GM12865 (cell line): ENCODE data around the gene GTPBP3.
A peak's percentile ranks its signal among the peaks of the same experiment; 100 is the strongest.

Source experiments
- DNase-seq: peaks from one replicate; pipeline ENCODE4 v3.0.0; 2010; ENCODE audit warnings: low read depth
- H3K4me3 ChIP-seq: 2 replicates; pipeline ENCODE4 v1.5.1; 2011; ENCODE audit warnings: mild to moderate bottlenecking, low read depth, low read length, control low read depth
- TF ChIP-seq, protein P1 (sequence below): IDR thresholded peaks from 2 replicates; pipeline ENCODE4 v1.5.1; 2011; ENCODE audit warnings: low read length, control low read depth, low read depth, inconsistent platforms; ENCODE audit not compliant: insufficient read depth; ENCODE audit errors: missing control alignments

Gene GTPBP3

DNA sequence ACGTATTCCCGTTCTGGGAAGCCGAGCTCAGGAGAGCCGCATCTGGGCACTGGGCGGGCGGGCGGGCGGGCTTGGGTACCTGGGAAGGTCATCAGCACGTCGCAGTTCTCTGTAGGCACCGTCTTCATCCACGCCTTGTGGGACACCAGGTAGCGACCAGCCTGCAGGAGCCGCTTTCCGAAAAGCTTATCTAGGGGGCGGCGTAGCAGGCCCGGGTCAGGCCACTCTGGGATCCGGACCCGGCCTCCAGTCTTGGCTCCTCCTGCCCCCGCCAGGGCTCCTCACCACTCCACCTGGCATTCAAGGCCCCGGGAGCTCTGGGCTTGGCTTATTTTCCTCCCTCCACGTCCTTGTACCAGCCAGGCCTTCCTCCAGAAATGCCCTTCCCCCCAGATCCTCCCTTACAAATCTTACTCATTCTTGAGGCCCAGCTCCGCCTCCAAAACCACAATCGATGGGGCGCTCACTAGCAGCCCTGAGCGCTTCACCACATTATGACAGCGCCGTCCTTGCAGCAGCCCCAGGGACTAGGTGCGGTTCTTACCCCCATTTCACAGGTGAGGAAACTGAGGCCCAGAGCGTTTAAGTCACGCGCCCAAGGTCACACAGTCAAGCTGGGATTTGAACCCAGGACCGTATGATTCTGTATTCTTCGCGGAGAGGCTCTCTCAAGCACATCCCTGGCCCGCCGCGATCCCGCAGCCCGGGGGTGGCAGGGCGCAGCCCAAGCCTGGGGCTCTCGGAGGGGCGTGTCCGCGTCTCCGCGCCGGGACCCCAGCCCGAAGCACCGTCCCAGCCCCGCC lies 3.5 kb upstream of the GTPBP3 start:
- TF ChIP-seq, protein P1, sequence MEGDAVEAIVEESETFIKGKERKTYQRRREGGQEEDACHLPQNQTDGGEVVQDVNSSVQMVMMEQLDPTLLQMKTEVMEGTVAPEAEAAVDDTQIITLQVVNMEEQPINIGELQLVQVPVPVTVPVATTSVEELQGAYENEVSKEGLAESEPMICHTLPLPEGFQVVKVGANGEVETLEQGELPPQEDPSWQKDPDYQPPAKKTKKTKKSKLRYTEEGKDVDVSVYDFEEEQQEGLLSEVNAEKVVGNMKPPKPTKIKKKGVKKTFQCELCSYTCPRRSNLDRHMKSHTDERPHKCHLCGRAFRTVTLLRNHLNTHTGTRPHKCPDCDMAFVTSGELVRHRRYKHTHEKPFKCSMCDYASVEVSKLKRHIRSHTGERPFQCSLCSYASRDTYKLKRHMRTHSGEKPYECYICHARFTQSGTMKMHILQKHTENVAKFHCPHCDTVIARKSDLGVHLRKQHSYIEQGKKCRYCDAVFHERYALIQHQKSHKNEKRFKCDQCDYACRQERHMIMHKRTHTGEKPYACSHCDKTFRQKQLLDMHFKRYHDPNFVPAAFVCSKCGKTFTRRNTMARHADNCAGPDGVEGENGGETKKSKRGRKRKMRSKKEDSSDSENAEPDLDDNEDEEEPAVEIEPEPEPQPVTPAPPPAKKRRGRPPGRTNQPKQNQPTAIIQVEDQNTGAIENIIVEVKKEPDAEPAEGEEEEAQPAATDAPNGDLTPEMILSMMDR = no peak
- H3K4me3 ChIP-seq = peak overlapping the region; percentile 69
- DNase-seq = peak; percentile 86

DNA sequence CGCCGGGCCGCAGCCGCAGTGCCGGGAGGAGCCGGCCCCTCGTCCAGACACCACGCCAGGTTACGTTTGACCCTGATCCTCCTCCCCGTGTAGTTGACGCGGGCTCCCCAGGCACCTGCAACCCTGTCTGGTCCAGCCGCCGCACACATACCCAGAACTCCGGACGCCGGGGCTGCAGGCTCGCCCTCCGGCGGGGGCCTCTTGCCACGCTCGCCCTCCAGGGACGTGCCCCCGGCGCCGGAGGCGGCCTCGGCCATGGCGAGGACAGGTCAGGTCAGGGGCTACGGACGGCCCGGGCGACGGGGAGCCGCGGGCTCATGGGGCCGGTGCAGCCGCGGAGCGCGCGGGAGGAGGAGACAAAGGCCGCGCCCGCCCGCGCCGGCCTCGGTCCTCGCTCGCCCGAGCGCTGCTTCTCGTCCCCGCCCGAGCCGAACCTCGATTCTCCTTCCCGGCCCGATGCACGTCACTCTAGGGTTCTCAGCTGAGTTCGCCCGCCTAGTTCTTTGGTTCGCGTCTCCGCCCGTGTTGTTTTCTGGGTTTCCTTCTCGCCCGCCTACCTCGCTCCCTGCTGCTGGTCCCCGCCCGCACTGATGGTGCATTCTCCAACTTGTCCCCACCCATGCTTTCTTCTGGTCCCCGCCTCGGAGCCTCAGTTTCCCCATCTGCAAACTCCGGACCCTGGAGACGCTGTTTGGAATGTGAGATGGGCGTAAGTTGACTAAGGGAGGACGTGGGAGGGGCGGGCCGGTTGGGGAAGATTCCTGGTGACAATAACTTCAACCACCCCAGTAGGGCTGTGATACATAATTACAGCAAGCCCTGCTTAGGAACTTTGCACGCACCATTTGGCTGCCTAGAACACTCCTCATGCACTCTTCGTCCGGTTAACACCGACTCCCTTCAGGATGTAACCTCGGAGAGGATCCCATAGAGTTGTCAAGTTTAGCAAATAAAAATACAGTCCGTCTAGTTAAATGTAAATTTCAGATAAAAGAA lies 2.6 kb upstream of the GTPBP3 start, which contains the start of gene ANO8:
Gene ANO8, minus strand, starts transcription at position 442 of the 996 bp plus-strand sequence. Its CDS starts 185 bp downstream, at position 257.
- TF ChIP-seq, protein P1 = no peak
- peak; percentile 99 for DNase-seq
- peak within 1 kb of the TSS; percentile 69 for H3K4me3 ChIP-seq

DNA sequence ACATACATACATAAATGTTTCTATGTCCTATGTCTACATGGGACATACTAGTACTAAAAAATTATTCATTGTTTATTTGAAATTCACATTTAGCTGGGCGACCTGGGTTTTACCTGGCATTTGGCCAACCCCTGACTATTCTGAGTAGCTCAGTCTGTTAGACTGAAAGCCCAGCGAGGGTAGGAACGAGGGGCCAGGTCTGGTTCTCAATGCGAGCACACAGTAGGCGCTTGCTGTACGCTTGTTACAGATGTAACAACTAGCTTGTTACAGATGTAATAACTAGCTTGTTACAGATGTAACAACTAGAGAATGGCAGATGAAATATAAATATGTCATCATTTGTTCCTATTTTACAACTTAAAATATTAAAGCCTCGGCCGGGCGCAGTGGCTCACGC lies 1.8 kb upstream of the GTPBP3 start:
- TF ChIP-seq, protein P1 = no peak
- no peak overlapping the region for H3K4me3 ChIP-seq

DNA sequence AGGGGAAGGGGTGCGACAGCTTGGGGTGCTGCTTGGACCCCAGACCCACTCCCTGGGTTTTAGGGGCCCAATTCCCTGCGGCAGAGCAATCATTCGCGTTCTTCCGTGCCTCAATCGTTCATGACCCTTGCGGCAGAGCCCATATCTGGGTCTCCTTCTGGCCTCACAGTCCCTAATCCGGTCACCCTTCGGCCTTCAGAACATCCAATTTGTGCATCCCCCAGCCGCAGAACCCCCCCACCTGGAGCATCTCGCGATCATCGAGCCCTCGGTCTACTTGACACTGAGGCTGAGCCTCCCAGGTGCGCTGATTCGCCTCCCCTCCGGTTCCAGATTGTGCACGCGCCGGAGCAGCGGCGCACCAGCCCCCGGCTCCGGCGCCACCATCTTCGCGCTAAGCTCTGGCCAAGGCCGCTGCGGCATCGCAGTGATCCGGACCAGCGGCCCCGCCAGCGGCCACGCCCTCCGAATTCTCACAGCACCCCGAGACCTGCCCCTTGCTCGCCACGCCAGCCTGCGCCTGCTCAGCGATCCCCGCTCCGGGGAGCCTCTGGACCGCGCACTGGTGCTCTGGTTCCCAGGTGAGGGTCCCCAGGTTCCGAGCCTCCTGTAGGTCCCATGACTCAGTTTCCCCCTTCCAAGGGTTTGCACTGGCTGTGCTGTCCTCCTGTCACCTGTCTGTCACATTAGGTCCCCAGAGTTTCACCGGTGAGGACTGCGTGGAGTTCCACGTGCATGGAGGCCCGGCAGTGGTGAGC lies 501 bp downstream of the GTPBP3 start:
- DNase-seq = peak; percentile 71
- peak overlapping the region; percentile 82 for H3K4me3 ChIP-seq
- TF ChIP-seq, protein P1 = no peak

More for the DNA sequence above, 1.8 kb upstream of the GTPBP3 start:
- no peak for DNase-seq

- H3K4me3 ChIP-seq = peak overlapping the region; percentile 82
- no peak for DNase-seq
- TF ChIP-seq, protein P1 = no peak
Observed at GRCh38 chr19:17338433-17339078, 1.2 kb downstream of the GTPBP3 start.
